HG03066 (cell line): Measurements from ENCODE around the gene DOCK4.

Source experiments
- ATAC-seq: cut with Tn5 transposase; IDR thresholded peaks from one replicate; pipeline ENCODE4 v1.9.1; 2021; ENCODE audit warnings: low read depth; ENCODE audit not compliant: unreplicated experiment

DOCK4 gene

GRCh38 chr7:111756687-111757178, 449.5 kb downstream of the DOCK4 start:
- no peak for ATAC-seq

GRCh38 chr7:111755383-111755782, 450.8 kb downstream of the DOCK4 start:
- no peak for ATAC-seq

DNA sequence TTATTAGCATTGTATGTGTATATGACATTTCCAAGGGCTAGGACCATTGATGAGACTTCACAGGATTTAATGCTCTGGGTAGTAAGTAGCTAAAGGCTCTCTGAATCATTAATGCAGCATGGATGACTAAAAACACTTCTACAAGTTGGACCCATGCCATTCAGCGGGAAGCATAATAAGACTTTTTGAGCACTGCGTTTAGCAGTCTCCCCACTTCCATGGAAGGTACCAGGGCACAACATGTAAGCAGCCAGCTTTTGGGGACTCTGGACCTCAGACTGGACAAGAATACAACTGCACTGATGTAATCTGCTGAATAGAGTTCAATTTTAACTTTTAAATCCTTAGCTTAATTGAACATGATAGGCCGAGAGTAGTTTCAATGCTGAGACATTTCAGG, 452.2 kb downstream of the DOCK4 start:
- ATAC-seq = no peak

- no peak for ATAC-seq
These were observed 454.1 kb downstream of the DOCK4 start for GRCh38 chr7:111752022-111752582.

- no peak for ATAC-seq
These were observed 455.3 kb downstream of the DOCK4 start for GRCh38 chr7:111750878-111751277.

- ATAC-seq = no peak
These were observed 456.0 kb downstream of the DOCK4 start for GRCh38 chr7:111750228-111750627.

GRCh38 chr7:111749625-111750024, 456.6 kb downstream of the DOCK4 start:
- ATAC-seq = no peak

GRCh38 chr7:111747718-111748117, 458.5 kb downstream of the DOCK4 start:
- no peak for ATAC-seq

DNA sequence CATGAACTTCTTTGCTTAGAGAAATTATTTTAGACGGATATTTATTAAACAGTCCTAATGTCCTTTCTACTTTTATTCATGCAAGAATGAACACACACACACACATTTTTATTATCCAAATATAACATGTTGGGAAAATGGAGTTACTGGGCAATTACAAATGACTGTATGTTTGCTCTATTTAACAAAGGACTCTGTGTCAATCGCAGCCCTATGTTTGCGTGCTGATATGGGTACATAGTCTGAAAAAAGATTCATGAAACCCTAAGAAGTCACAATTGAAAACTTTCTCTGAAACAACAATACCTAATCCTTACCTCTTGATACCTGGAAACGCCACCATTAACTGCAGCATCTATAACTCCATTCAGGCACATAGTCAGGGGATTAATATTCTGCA, 459.2 kb downstream of the DOCK4 start:
- no peak for ATAC-seq

DNA sequence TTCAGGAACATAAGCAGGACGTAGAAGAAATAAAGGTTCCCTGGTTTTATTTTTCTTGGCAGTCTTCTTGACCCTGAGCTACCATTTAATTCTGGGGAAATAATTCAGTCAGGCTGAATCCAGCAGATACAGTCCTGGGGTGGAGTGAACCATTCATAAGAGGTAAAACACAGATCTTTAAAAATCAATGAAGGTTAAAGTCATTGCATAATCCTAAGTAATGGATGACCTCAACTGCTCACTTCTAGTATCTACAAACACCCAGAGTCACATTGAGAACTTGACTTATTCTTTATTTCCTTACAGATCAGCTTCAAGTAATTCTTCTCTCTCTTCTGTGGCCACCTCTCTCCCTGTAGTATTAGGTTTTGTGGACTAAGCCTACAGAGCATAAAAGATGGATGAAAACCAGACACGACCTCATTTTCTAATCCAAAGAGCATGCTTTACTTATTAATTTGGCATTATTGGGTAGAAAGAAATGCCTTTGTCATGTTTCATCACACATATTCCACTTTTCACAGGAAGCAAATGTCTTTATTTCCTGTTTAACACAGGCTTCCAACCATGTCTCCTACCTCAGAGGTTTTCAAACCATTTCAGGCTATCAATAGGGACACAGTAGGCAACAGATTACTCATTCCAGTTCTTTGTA, 461.6 kb downstream of the DOCK4 start:
- ATAC-seq = no peak

GRCh38 chr7:111743244-111743847, 462.9 kb downstream of the DOCK4 start:
- no peak for ATAC-seq

GRCh38 chr7:111741811-111742240, 464.4 kb downstream of the DOCK4 start:
- ATAC-seq = peak; percentile 94

DNA sequence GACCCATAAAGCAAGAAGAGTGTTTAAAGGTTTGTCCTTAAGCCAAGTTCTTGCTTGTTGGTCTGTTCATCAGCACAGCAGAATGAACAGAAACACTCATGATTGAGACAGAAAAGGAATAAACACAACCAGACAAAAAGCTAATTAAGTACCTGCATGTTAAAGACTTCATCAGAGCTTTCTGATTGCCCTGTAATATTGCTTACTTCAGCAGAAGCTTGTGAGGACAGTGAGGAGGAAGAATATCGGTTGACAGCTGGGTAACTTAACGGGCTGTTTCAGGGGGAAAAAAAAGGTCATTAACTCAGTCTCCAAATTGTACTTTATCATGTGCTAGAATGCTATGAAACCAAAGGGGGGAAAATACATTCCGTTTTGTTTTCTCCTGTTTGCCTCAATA, 465.3 kb downstream of the DOCK4 start:
- ATAC-seq = no peak

GRCh38 chr7:111736552-111736874, 469.7 kb downstream of the DOCK4 start:
- ATAC-seq = no peak

DNA sequence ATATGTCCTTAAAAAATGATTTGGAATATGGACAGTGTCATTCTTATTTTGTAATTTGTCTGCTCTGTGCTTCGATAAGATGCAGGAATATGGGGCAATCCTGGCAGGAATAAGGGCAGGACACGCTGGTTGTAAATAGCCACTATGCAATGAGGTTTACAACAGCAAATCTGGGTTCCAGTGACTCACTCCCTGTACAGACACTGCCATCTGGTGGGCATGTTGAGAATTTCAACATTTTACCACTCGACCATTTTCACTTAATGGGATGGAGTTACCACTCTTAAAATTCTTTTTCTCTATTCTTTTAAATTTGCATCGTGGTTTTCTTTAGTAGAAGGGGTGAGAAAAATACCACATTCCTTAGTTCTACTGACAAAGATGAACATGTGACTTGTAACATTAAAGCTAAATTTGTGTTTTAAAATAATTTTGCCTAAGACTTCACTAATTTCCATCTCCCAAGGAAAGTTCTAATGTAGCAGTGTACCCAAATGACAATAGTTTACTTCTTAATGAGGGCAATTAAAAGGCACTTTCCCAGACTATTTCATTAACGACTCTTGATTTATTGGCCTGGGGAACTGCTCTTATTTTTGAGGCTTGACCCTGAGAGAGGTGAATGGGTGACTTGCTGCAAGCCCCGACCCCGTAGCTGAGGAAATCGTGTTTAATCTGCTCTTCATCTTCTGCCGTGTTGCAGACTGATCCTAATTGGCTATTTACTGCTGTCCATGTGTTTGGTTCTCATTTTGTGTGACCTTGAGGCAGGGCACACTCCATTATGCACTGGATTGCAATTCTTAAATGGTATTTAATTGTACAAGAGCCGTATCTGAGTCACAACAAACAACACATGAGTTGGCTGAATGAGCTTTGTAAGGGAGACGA, 470.3 kb downstream of the DOCK4 start:
- ATAC-seq = no peak

DNA sequence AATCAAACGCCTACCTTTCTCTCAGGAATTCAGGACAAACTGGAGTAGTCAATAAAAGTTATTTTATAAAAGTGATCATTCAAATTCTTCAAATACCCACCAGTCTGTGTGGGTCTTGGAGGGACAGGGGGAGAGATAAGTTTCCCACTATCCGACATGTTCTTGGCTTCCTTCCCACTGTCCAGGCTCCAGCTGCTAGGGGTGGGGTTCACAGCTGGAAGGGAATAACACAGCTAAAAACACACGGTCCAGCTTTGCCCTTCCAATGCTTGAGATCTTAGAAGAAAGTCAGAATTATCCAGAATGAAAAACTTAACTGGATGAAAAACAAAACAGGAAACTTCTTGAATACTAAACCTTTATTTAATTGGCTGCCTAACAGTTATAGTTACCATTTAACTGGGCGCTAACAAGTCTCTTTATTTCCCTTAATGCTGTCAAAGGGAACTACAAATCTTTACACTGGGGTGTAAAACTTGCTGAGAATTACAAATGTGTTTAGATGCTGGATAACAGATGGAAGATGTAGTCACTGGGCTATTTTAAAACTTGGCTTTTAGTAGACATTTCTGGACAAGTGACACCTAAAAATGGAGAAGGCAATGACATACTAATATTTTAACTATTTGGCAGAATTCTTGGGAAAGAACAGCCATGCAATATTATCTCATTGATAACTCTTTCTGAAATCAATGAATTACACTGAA, 471.1 kb downstream of the DOCK4 start:
- ATAC-seq = no peak

DNA sequence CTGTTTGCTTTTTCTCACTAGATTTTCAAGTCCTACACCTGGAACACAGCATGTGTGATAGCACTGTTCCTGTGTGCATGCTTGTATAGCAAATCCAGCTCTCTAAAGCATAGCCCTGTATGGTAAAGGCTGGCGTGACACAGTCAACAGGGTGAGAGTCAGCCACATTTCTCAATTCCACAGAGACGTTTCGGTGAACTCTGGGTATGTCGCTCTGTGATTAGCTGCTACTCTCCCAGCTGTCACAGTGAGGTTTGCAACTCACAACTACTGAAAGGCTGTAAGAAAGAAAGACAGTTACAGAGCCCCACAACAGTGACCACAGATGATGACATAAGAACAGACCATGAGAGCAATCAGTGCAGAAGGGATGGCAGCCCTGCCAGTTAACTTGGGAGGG, 473.3 kb downstream of the DOCK4 start:
- no peak for ATAC-seq

GRCh38 chr7:111730476-111731300, 475.5 kb downstream of the DOCK4 start:
- ATAC-seq = no peak

DNA sequence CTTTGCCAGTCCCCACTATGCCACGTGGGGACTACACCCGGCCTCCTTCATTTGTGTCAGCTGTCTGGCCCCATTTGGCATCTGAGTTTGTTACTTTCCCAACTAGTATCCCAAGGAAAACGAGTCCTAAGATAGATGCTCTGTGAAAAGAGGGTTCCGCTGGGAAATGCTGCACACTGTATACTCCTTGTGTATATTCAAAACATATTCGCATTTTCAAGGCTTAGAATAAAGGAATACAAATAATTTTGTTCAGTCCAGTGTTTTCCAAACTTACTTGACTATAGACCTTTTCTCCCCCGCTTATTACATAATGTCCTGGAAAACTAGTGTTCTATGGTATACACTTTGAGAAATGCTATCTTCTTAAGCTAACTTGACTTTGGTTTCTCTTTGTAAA, 476.1 kb downstream of the DOCK4 start:
- no peak for ATAC-seq

- ATAC-seq = no peak
These were observed 476.7 kb downstream of the DOCK4 start for GRCh38 chr7:111729483-111729882.
